Measurements from ENCODE around the gene NOS1AP.
"Not testable (repeated sequence)": the region's sequence is repeated elsewhere in the genome, so short reads cannot be mapped to it uniquely, and the experiment has no call there.

Gene NOS1AP

GRCh38 chr1:162389021-162389818 is 319.7 kb downstream of the NOS1AP start:
- DNase-seq, result no peak

GRCh38 chr1:162389971-162390370 is 320.5 kb downstream of the NOS1AP start:
- no peak for DNase-seq

GRCh38 chr1:162390396-162391185 is 321.1 kb downstream of the NOS1AP start:
- DNase-seq, result no peak

- DNase-seq, result no peak
Measured at GRCh38 chr1:162391790-162392563, 322.5 kb downstream of the NOS1AP start.

- no peak for DNase-seq
Measured at GRCh38 chr1:162396201-162396906, 326.9 kb downstream of the NOS1AP start.

GRCh38 chr1:162397039-162397448 is 327.6 kb downstream of the NOS1AP start:
- DNase-seq, result no peak

- no peak for DNase-seq
Measured at GRCh38 chr1:162397943-162398560, 328.6 kb downstream of the NOS1AP start.

GRCh38 chr1:162398999-162399580 is 329.6 kb downstream of the NOS1AP start:
- no peak for DNase-seq

- DNase-seq, result no peak
Measured at GRCh38 chr1:162400790-162401355, 331.4 kb downstream of the NOS1AP start.

- no peak for DNase-seq
Measured at GRCh38 chr1:162404550-162405160, 335.2 kb downstream of the NOS1AP start.

GRCh38 chr1:162405800-162406199 is 336.3 kb downstream of the NOS1AP start:
- DNase-seq, result no peak

- DNase-seq, result no peak
Measured at GRCh38 chr1:162406811-162407210, 337.3 kb downstream of the NOS1AP start.

- no peak for DNase-seq
Measured at GRCh38 chr1:162407539-162407938, 338.0 kb downstream of the NOS1AP start.

GRCh38 chr1:162412002-162412401 is 342.5 kb downstream of the NOS1AP start, which contains the start of gene SH2D1B:
Gene SH2D1B (minus strand): TSS chr1:162412136. CDS start chr1:162412016, 120 bp downstream.
- no peak for DNase-seq

- no peak for DNase-seq
Measured at GRCh38 chr1:162416215-162416614, 346.7 kb downstream of the NOS1AP start.

GRCh38 chr1:162416909-162417308 is 347.4 kb downstream of the NOS1AP start:
- DNase-seq, result no peak

- no peak for DNase-seq
Measured at GRCh38 chr1:162417650-162418049, 348.2 kb downstream of the NOS1AP start.

- DNase-seq, result not testable (repeated sequence)
Measured at GRCh38 chr1:162418584-162418983, 349.1 kb downstream of the NOS1AP start.

GRCh38 chr1:162419450-162419931 is 350.0 kb downstream of the NOS1AP start:
- not testable (repeated sequence) for DNase-seq

Data from stimulated activated CD8-positive, alpha-beta memory T cell treated with anti-CD3 and anti-CD28 coated beads, Interleukin-4, amount 100 ng/mL, for 48 hours (primary cell).